RWPE1 (cell line): ENCODE measurements around the gene CARS2.

Source experiments
- CTCF ChIA-PET: fragments of 350-600 bp; sonication (Branson Sonifier 250); formaldehyde crosslinking; extraction: SDS; loops from one replicate; lab custom pipeline; 2021; lab: Yijun Ruan, JAX
- POLR2A ChIA-PET: fragments of 400-600 bp; formaldehyde crosslinking; extraction: SDS; loops from one replicate; lab custom pipeline; 2020; ENCODE audit warnings: antibody characterized with exemption; ENCODE audit not compliant: low non-redundant PET; lab: Yijun Ruan, JAX
- DNase-seq: peaks from one replicate; pipeline ENCODE4 v3.0.0; 2012; ENCODE audit warnings: low spot score
- H3K27ac ChIP-seq: fragments of 450-650 bp; 2 replicates; pipeline ENCODE4 v1.5.1; 2017
- CTCF ChIP-seq: fragments of 450-650 bp; conservative IDR thresholded peaks from 2 replicates; pipeline ENCODE4 v1.5.1; 2017; ENCODE audit warnings: low read depth, mild to moderate bottlenecking

CARS2 gene

DNA sequence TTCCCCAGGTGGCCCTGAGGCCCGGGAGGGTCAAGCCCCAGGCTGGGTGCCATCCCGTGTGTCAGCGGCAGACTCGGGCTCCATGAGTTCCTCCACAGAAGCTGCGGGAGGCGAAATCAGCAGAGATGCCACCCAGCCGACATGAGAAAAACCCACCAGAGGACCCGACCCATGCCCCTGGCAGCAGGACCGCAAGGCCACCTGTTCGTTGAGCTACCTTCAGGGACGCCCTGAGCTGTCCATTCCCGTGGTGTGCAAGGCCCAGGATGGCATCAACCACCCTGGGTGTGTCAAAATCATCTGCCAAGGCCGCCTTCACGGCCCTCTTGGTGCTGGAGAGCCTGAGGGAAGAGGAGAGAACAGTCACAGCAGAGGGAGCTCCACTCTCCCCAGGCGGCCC is 60.2 kb downstream of the CARS2 start:
- peak overlapping the region; percentile 9; the same call in 1 of the 2 replicates for H3K27ac ChIP-seq
- TF ChIP-seq CTCF: no peak
- CTCF ChIA-PET: no interaction called here
- DNase-seq: no peak
- POLR2A ChIA-PET: no interaction called here

DNA sequence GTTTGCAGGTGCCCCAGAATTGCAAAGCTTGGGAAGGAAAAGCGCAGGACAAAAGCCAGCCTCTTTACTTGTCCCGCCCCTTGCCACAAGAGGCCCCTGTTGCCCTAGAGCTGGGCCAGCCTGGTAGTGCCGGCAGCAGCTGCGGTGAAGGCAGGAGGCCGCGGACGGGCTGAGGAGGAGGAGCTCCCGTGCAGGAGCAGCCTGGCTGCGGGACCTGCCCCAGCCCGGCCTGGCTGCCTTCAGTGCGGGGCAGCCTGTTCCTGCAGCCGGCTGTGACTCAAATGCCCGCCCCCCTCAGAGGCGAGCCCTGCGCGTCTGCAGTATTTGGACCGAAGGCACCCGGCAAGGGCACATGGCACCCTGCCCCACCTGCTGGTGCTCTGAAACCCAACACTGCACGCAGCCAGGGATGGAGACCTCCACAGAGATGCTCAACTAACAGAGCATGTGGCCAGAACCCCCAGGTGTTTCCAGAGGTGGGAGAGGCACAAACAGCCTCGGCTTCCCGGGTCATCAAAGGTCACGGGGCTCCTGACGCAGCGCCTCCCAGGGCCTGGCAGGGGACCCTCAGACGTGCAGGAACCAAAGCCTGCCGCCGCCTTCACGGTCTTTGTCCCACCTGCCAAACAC is 60.9 kb downstream of the CARS2 start:
- H3K27ac ChIP-seq: peak overlapping the region; percentile 9; the same call in 1 of the 2 replicates
- ChIA-PET POLR2A (no interaction called here), CTCF (no interaction called here)
- no peak for DNase-seq
- TF ChIP-seq CTCF: no peak

- DNase-seq: no peak
- CTCF ChIA-PET: no interaction called here
- peak overlapping the region; percentile 20; the same call in 1 of the 2 replicates for H3K27ac ChIP-seq
- no peak for TF ChIP-seq CTCF
- POLR2A ChIA-PET: no interaction called here
Measured at GRCh38 chr13:110643768-110644421, 62.0 kb downstream of the CARS2 start.

GRCh38 chr13:110643324-110643723 is 62.6 kb downstream of the CARS2 start:
- CTCF ChIA-PET: no interaction called here

GRCh38 chr13:110642291-110642981 is 63.5 kb downstream of the CARS2 start:
- no peak for DNase-seq
- H3K27ac ChIP-seq: peak overlapping the region; percentile 48; the same call in 1 of the 2 replicates
- POLR2A ChIA-PET: no interaction called here
- CTCF ChIA-PET: no interaction called here
- TF ChIP-seq CTCF: no peak

More at GRCh38 chr13:110643324-110643723, 62.6 kb downstream of the CARS2 start:
- no peak for TF ChIP-seq CTCF
- no peak overlapping the region for H3K27ac ChIP-seq
- no peak for DNase-seq
- POLR2A ChIA-PET: no interaction called here
